ENCODE data around the gene SLC7A8. TPM values are rescaled to one million over a fixed set of nuclear protein-coding genes. Genes with fewer than 3 reads are reported as not detected.

The SLC7A8 gene
- total RNA-seq, 1 experiment from 2014 or later = 0.90 TPM

GRCh38 chr14:23121361-23121771 is 62.1 kb downstream of the SLC7A8 start:
- DNase-seq (ENCODE audit: low read depth, low spot score) (no peak), ATAC-seq (no peak)
- H3K27ac ChIP-seq (ENCODE audit: low read length) = no peak overlapping the region
- no peaks in the 10 kb centered on the region for H3K9me3 ChIP-seq (ENCODE audit: control insufficient read depth, insufficient read depth, low read depth, low read length)
- BruUV-seq (replicated peaks) = no TSS peak
- H3K4me1 ChIP-seq (ENCODE audit: control insufficient read depth, insufficient read depth, low read length) = no peaks in the 10 kb centered on the region
- H3K36me3 ChIP-seq (ENCODE audit: control insufficient read depth, insufficient read depth, low read length) = no peaks in the 10 kb centered on the region
- no peak overlapping the region for H3K4me3 ChIP-seq (ENCODE audit: low read depth in 2 of 2, low read length in 2 of 2)
- no peaks in the 10 kb centered on the region for H3K27me3 ChIP-seq (ENCODE audit: control insufficient read depth, insufficient read depth, low read length)
- intact Hi-C loops (cut with micrococcal nuclease; ENCODE audit: unreplicated experiment) = no loop called here
- TF ChIP-seq CTCF (IDR thresholded peaks at IDR 0.05) = no peak
- TF ChIP-seq SIN3A (IDR thresholded peaks at IDR 0.05; ENCODE audit: borderline replicate concordance, insufficient read depth, low read depth, low read length) = no peak
- no peak for TF ChIP-seq TCF7L2 (IDR thresholded peaks at IDR 0.05; ENCODE audit: low read depth, low read length)
- no peak for TF ChIP-seq REST (IDR thresholded peaks at IDR 0.05; ENCODE audit: insufficient read depth in 1 of 2, low read depth in 2 of 2, low read length in 1 of 2)
- no peak for TF ChIP-seq POLR2AphosphoS5 (IDR thresholded peaks at IDR 0.05; ENCODE audit: low read depth, low read length)
- ChIA-PET POLR2A (no interaction called here), CTCF (interaction anchor here (0.5 to 3.2 kb wide), 6 partner anchors 17 to 201 kb away, joined by 3 to 30 read pairs (median 4); partner anchors contain the start of gene SLC7A8)
- in situ Hi-C loops (cut with HindIII; ENCODE audit: low pct_unique_long_range_greater_than_20kb, low sequenced_read_pairs) = no loop called here

GRCh38 chr14:23120541-23121251 is 62.8 kb downstream of the SLC7A8 start:
- Histone ChIP-seq H3K9me3 (ENCODE audit: control insufficient read depth, insufficient read depth, low read depth, low read length) (no peaks in the 10 kb centered on the region), H3K4me1 (ENCODE audit: control insufficient read depth, insufficient read depth, low read length) (no peaks in the 10 kb centered on the region), H3K27ac (ENCODE audit: low read length) (no peak overlapping the region), H3K4me3 (ENCODE audit: low read depth in 2 of 2, low read length in 2 of 2) (no peak overlapping the region), H3K27me3 (ENCODE audit: control insufficient read depth, insufficient read depth, low read length) (no peaks in the 10 kb centered on the region), H3K36me3 (ENCODE audit: control insufficient read depth, insufficient read depth, low read length) (no peaks in the 10 kb centered on the region)
- CTCF ChIA-PET = interaction anchor here (0.6 to 3.2 kb wide), 16 partner anchors 25 to 405 kb away, joined by 3 to 30 read pairs (median 3); partner anchors contain the start of genes ACIN1, C14orf119 and SLC7A8
- no TSS peak for BruUV-seq (replicated peaks)
- intact Hi-C loops (cut with micrococcal nuclease; ENCODE audit: unreplicated experiment) (loop anchor here (1.0 kb wide), 1 partner anchor 67 kb away; no protein-coding TSS in a partner anchor), in situ Hi-C loops (cut with HindIII; ENCODE audit: low pct_unique_long_range_greater_than_20kb, low sequenced_read_pairs) (no loop called here)
- TF ChIP-seq POLR2AphosphoS5 (IDR thresholded peaks at IDR 0.05; ENCODE audit: low read depth, low read length) (no peak), TCF7L2 (IDR thresholded peaks at IDR 0.05; ENCODE audit: low read depth, low read length) (no peak), CTCF (IDR thresholded peaks at IDR 0.05) (peak; percentile 98), REST (IDR thresholded peaks at IDR 0.05; ENCODE audit: insufficient read depth in 1 of 2, low read depth in 2 of 2, low read length in 1 of 2) (no peak), SIN3A (IDR thresholded peaks at IDR 0.05; ENCODE audit: borderline replicate concordance, insufficient read depth, low read depth, low read length) (no peak)
- POLR2A ChIA-PET = no interaction called here
- ATAC-seq = peak; percentile 94
- peak; percentile 72 for DNase-seq (ENCODE audit: low read depth, low spot score)
